Prostate gland (tissue), 2 donors: ENCODE measurements around the gene NOTCH1. TPM values are rescaled to one million over a fixed set of nuclear protein-coding genes. Genes with fewer than 3 reads are reported as not detected.

Experiments
- DNase-seq: peaks from one replicate; pipeline ENCODE4 v3.0.0-alpha.2; 2019; ENCODE audit warnings: low spot score
- H3K27ac ChIP-seq, 2 donors: fragments of 200-600 bp; sonication (generic); 2 replicates each; pipeline ENCODE4 v1.5.1; 2017 to 2019
- H3K27me3 ChIP-seq: fragments of 200-600 bp; sonication (generic); replicated peaks from 2 replicates; pipeline ENCODE4 v1.5.1; 2019; ENCODE audit not compliant: insufficient read depth
- H3K36me3 ChIP-seq, 2 donors: fragments of 200-600 bp; sonication (generic); 1 replicate in 1 of 2; 2 replicates in 1 of 2; pipeline versions ENCODE4 v1.5.1 to v1.8.1; 2017 to 2019
- H3K4me1 ChIP-seq: fragments of 200-600 bp; sonication (generic); replicated peaks from 2 replicates; pipeline ENCODE4 v1.5.1; 2019
- H3K4me3 ChIP-seq, 2 donors: fragments of 200-600 bp; sonication (generic); 2 replicates each; pipeline ENCODE4 v1.5.1; 2017 to 2019
- H3K9me3 ChIP-seq: fragments of 200-600 bp; sonication (generic); 2 replicates; pipeline ENCODE4 v1.5.1; 2017
- POLR2A ChIP-seq: fragments of 450-650 bp; IDR thresholded peaks from one replicate; pipeline ENCODE4 v1.6.1; 2016; ENCODE audit warnings: antibody characterized with exemption, mild to moderate bottlenecking
- POLR2AphosphoS5 ChIP-seq: sonication (generic); formaldehyde crosslinking; IDR thresholded peaks from one replicate; pipeline ENCODE4 v1.6.1; 2017; ENCODE audit warnings: antibody characterized with exemption
- WGBS: methylation state at CpG from one replicate; pipeline ENCODE4 v1.1.5; 2018; 5-methylcytosine and 5-hydroxymethylcytosine counted together
- intact Hi-C: fragments of 100-400 bp; cut with DNase I; formaldehyde crosslinking; loops from one replicate; pipeline ENCODE4 v1.14.2; 2022
- total RNA-seq, 2 donors: library from RNA; depleted of rRNA; stranded (reverse); fragments of >200 nt; gene quantifications; one replicate each; pipeline ENCODE4 v1.1.0, GENCODE V29; 2016
- TF ChIP-seq, protein P1 (sequence below), 4 experiments: fragments of 200-600 bp in 2 of 4; fragments of 450-650 bp in 2 of 4; sonication (generic) in 2 of 4; IDR thresholded peaks; 1 replicate in 3 of 4; 2 replicates in 1 of 4; pipeline ENCODE4 v1.5.1; 2016 to 2019; ENCODE audit warnings: antibody characterized with exemption in 4 of 4, mild to moderate bottlenecking in 2 of 4, moderate library complexity in 2 of 4

The NOTCH1 gene
- total RNA-seq, 2 donors from 2014 or later: 38.0 to 63.3 TPM

DNA sequence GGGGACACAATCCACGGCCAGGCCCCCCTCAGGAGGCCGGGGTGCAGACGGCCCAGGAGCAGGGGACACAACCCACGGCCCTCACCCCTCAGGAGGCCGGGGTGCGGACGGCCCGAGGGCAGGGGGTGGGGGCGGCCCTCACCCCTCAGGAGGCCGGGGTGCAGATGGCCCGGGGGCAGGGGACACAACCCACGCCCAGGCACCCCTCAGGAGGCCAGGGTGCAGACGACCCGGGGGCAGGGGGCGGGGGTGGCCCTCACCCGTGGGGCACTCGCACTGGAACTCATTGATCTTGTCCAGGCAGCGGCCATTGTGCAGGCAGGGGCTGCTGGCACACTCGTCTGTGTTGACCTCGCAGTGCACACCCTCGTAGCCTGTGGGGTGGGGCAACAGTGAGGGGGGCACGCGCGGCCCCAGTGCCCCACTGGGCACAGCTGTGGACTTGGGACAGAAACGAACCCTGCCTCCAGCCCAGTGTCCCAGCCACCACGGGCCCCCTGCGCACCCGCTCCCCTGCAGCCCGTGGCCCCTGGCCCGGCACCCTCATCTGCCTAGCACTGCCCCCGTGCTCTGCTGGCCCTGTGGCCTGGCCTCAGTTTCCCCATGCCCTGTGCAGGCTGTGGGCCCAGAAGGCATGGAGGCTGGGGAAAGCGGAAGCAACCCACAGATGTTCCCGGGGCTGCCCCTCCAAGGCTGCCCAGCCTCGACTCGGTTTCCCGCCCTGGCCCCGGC lies 28.7 kb downstream of the NOTCH1 start:
- intact Hi-C loops: no loop called here
- Histone ChIP-seq H3K9me3 (no peaks in the 10 kb centered on the region), H3K4me3 (no peak overlapping the region), H3K36me3 (peaks cover 0 to 14% of the 10 kb centered on the region in 2 donors), H3K27ac (no peak overlapping the region), H3K27me3 (no peaks in the 10 kb centered on the region), H3K4me1 (no peaks in the 10 kb centered on the region)
- DNase-seq: no peak
- 88% methylated on average over 35 of the region's 37 CpGs for WGBS
- TF ChIP-seq, protein P1, sequence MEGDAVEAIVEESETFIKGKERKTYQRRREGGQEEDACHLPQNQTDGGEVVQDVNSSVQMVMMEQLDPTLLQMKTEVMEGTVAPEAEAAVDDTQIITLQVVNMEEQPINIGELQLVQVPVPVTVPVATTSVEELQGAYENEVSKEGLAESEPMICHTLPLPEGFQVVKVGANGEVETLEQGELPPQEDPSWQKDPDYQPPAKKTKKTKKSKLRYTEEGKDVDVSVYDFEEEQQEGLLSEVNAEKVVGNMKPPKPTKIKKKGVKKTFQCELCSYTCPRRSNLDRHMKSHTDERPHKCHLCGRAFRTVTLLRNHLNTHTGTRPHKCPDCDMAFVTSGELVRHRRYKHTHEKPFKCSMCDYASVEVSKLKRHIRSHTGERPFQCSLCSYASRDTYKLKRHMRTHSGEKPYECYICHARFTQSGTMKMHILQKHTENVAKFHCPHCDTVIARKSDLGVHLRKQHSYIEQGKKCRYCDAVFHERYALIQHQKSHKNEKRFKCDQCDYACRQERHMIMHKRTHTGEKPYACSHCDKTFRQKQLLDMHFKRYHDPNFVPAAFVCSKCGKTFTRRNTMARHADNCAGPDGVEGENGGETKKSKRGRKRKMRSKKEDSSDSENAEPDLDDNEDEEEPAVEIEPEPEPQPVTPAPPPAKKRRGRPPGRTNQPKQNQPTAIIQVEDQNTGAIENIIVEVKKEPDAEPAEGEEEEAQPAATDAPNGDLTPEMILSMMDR (IDR thresholded peaks at IDR 0.05): no peak
- TF ChIP-seq POLR2A: no peak
- TF ChIP-seq POLR2AphosphoS5: no peak

DNA sequence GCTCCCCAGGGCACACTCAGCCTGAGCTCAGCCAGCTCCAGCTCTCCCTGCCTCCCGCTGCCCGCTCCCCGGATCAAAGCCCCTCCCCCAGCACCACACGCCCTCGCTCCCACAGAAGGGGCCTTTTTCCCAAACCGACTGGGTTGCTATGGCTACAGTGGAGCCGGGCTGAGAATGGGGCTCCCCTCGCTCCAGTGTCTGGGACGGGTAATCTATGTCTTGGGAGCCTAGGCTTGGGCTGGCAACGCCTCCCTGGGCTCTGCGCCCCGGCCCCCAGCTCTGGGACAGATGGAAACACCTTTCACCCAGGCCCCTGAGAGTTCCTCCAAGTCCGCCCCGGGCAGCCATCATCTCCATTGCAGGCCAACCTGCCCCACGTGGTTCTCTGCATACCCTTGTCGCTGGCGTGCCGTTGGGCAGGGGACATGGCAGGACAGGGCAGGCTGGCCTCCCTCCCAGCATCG lies 29.6 kb downstream of the NOTCH1 start:
- Histone ChIP-seq H3K27ac (no peak overlapping the region), H3K4me3 (no peak overlapping the region), H3K4me1 (no peaks in the 10 kb centered on the region), H3K27me3 (no peaks in the 10 kb centered on the region), H3K36me3 (peaks cover 0 to 14% of the 10 kb centered on the region in 2 donors), H3K9me3 (no peaks in the 10 kb centered on the region)
- DNase-seq: no peak
- 78% methylated on average over 17 of the region's 19 CpGs for WGBS
- intact Hi-C loops: no loop called here
- TF ChIP-seq POLR2AphosphoS5 (no peak), POLR2A (no peak)
- TF ChIP-seq, protein P1 (IDR thresholded peaks at IDR 0.05): no peak

DNA sequence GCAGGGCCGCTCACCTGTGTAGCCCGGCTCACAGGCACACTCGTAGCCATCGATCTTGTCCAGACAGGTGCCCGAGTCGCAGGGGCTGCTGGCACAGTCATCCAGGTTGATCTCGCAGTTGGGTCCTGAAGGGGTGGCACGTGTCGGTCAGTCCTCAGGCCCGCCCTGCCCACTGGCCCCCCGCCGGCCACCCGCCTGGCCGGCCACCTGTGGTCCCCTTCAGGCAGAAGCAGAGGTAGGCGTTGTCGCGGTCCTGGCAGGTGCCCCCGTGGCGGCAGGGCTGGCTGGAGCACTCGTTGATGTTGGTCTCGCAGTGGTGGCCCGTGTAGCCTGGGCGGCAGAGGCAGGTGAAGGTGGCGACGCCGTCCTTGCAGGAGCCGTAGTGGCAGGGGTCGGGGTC lies 30.6 kb downstream of the NOTCH1 start:
- Histone ChIP-seq H3K9me3 (no peaks in the 10 kb centered on the region), H3K4me3 (no peak overlapping the region), H3K27ac (no peak overlapping the region), H3K36me3 (peaks cover 0 to 14% of the 10 kb centered on the region in 2 donors), H3K27me3 (no peaks in the 10 kb centered on the region), H3K4me1 (no peaks in the 10 kb centered on the region)
- WGBS: 93% methylated on average over 24 of the region's 28 CpGs
- intact Hi-C loops: no loop called here
- DNase-seq: no peak
- no peak for TF ChIP-seq POLR2AphosphoS5
- TF ChIP-seq POLR2A: no peak
- TF ChIP-seq, protein P1 (IDR thresholded peaks at IDR 0.05): no peak

DNA sequence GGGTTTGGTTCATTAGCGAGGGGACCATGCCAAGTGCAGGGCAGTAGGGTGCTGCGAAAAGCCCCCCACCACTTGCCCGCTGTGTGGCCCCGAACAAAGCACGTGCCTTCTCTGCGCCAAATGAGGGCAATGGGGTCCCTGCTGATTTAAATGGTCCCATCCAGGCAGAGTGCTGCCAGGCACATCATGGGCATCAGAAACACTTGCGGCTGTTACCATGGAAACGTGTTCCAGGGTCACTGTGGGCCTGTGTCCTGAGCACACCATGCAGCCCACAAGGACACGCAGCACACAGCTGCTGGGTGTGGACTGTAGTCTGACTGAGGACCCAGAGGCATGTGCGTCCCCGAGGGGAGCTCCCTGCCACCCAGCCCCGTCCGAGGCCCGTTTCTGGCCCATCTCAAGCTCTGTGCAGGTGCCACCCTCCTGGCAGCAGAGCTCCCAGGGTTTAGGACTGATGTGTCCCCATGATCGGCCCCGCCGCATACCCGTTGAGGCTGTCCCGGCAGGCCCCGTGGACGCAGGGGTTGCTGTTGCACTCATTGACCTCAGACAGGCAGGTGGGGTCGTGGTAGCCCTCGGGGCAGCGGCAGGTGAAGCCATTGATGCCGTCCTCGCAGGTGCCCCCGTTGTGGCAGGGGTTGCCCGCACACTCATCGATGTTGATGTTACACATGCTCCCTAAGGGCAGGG lies 31.7 kb downstream of the NOTCH1 start:
- WGBS: 92% methylated on average over 28 of the region's 29 CpGs
- Histone ChIP-seq H3K4me1 (no peaks in the 10 kb centered on the region), H3K36me3 (peaks cover 0 to 10% of the 10 kb centered on the region in 2 donors), H3K27me3 (no peaks in the 10 kb centered on the region), H3K27ac (no peak overlapping the region), H3K4me3 (no peak overlapping the region), H3K9me3 (no peaks in the 10 kb centered on the region)
- no peak for TF ChIP-seq POLR2A
- no peak for TF ChIP-seq POLR2AphosphoS5
- TF ChIP-seq, protein P1 (IDR thresholded peaks at IDR 0.05): no peak
- DNase-seq: no peak
- intact Hi-C loops: no loop called here
